Inferior parietal cortex (tissue), 1 donor: ENCODE measurements around the gene PRR5L.

Experiments used
- DNase-seq: peaks from one replicate; pipeline ENCODE4 v3.0.0-alpha.2; 2016; ENCODE audit errors: extremely low spot score

The PRR5L gene, protein sequence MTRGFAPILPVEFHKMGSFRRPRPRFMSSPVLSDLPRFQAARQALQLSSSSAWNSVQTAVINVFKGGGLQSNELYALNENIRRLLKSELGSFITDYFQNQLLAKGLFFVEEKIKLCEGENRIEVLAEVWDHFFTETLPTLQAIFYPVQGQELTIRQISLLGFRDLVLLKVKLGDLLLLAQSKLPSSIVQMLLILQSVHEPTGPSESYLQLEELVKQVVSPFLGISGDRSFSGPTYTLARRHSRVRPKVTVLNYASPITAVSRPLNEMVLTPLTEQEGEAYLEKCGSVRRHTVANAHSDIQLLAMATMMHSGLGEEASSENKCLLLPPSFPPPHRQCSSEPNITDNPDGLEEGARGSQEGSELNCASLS

DNA sequence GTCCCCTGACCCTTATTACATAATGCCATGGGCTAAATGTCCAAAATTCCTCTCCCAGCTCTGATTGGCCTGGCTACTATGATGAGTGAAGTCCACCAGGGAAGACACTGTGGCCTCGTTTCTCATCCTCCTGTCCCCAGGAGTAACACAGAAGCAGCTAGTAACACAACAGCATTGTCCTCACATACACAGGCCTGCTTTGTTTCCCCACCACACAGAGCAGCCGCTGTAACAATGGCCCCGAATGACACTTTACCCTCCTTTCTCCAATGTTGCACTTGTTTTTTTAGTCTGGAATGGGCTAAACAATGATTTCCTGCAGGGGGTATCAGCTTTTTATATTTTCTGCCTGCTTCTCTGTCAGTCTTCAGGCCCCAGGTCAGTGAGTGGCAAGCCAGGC, at the start of gene PRR5L:
PRR5L (plus strand) TSS at position 363 of the 400 bp plus-strand sequence. CDS start 104,834 bp downstream, outside the sequence.
- peak; percentile 75 for DNase-seq

DNA sequence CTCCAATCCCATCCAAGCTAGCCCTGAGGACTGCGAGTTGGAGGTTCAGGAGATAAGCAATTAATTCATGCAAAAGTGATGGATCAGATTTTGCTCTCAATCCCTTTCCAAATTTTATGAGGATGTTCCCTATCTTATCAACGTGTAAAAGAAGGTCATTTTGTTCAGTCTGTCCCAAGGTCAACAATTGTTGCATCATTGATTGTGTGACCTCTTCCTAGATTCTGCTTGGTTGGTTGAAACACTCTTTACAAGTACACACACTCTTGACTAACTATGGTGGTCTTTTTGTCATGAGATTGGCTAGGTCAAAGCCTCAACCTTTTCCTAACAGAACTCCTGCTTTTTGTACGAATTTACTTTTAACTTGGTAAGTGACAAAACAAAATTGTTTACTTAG, 48.6 kb upstream of the PRR5L start:
- DNase-seq = no peak

DNA sequence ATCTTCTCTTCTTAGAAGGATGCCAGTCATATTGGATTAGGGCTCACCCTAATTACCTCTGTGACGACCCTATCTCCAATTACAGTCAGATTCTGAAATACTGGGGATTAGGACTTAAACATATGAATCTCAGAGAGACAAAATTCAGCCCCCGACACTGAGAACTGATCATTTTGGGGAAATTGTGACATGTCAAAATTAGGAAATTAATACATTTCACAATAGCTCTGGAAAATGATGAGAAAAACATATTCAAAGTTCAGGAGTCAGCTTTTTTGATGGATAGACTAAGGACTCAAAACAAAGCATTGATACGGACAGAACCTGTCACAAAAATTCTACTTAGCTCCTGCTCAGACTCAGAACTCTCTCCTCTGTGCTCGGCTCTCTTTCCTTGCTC, 47.7 kb upstream of the PRR5L start:
- DNase-seq = no peak

DNA sequence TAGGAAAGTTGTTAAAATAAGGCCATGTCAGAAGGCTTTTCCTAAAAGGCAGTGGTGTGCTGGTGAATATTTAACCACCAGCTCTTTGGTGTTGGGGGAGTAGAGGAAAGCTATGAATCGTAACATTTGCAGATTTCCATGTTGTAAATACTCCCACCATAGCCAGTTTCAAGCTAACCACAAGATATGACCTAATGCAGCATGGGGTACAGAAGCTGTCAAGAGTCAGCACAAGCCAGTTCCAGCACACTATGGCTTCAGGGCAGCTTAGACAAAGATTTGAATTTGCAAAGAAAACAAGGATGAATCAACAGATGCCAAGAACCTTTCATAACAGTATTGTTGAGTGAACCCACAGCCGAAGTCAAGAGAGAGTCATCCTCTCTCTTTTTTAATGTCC, 46.8 kb upstream of the PRR5L start:
- no peak for DNase-seq

DNA sequence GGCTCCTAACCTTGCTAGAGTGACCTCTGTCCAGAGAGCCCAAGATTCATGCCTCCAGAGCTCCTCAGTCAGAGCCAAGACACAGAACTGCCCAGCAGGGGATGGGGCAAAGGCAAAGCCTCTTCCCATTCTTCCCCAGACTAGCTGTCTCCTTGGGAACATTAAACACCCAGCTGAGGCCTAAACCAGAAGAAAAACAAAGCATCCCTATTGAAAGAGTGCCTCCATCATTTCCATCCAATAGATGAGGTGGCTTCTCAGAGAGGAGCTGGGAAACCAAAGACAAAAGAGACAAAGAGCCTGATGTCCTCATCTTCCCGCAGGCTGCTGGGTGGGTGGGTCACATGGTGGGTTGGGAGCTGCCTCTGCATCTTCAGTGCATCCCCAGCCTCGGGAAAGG, 44.3 kb upstream of the PRR5L start:
- no peak for DNase-seq

DNA sequence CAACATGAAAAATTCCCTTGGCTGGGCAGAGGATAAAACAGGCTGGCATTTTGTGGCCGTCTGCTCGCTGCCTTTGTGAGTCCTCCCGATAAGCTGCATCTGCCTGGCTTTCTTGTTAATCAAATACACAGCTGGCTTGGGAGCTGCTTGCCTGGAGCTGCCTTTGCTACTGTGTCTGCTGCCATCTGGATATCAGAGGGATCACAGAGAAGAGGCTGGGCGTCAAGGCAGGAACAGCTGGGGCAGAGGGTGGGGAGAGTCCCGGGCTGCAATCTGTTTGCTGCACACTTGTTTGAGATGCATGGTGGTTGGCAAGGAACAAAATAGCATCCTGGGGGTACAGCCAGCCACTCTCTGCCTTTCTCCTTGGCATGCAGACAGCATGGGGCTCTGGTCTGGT, 42.9 kb upstream of the PRR5L start:
- DNase-seq = no peak

DNA sequence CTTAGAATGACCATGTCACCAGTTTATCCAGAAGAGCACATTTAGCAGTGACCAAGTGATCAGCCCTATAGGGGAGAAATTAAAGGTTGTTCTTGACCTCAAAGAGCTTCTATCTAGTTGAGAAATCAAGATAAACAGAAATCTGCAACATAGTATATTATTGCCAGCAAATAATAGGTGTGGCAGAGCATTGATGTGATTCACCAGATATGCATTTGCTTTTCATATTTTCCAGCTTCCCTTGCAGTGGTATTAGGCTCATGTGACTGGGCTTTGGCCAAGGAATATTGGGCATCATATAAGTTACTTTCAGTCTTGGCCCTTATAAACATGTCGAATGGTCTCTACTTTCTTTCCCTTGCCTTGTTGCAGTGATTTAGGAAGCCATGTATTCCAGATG, 41.4 kb upstream of the PRR5L start:
- DNase-seq = no peak

DNA sequence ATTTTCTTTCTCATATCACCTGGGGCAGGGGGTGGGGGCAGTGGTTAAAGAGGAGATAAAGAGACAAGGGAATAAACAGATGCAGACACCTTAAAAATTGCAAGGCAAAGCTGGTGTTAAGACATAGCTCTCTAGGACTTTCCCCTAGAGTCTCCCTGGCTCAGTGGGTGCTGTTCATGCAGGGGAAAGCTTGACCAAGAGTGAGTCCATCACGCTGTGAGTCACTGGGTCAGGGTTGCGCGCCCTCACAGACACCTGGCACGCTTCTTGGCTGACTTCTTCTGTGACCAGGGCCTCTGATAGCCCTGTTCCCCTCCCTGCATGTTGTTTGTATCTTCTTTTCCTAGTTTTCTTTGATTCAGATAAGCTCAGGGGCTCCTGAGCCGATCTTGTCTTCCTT, 38.7 kb upstream of the PRR5L start:
- no peak for DNase-seq

DNA sequence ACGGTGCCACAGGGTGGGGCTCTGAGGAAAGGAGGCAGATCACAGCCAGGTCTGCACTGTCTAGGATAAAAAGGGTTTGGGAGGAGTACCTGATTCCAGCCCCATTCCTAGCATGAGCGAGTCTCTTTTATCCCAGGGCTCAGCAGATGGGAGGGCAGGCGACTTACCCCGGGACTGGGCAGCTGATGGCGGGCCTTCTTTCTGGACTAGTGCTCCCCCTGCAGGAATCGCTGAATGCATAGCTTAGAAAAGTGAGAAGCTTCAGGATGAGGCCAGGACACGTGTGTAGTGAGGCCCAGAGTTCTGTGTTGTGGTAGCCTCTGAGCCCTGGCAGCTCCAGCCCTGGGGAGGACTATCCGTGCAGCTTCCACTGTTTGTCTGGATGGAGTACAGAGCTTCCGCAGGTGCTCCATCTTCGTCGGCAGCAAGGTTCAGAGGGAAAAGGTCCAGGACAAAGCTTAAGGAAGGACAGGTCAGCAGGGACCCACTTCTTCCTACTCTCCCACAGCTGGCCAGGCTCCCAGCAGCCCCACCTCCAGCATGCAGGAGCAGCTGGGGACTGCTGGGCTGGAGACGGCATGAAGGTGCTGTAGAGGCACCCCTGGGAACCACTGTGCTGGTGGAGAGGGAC, 37.2 kb upstream of the PRR5L start:
- peak; percentile 60 for DNase-seq

DNA sequence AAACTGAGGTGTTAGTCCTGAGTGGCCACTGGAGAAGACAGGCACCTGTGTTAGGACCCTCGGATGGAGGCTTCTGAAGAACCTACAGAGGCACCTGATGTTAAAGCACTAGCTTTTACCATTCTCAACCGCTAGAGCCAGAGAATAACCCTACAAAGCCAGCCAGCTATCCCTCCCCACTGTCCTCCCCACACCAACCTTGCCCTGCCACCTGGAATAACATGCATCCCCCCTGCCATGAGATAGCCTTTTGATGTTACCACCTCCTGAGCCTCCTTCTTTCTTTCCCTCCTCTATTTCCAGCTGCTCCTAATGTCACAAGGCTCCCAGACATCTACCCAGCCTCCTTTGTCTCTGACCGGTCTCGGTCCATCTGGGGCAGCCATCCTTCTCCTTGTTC, 35.0 kb upstream of the PRR5L start:
- no peak for DNase-seq

DNA sequence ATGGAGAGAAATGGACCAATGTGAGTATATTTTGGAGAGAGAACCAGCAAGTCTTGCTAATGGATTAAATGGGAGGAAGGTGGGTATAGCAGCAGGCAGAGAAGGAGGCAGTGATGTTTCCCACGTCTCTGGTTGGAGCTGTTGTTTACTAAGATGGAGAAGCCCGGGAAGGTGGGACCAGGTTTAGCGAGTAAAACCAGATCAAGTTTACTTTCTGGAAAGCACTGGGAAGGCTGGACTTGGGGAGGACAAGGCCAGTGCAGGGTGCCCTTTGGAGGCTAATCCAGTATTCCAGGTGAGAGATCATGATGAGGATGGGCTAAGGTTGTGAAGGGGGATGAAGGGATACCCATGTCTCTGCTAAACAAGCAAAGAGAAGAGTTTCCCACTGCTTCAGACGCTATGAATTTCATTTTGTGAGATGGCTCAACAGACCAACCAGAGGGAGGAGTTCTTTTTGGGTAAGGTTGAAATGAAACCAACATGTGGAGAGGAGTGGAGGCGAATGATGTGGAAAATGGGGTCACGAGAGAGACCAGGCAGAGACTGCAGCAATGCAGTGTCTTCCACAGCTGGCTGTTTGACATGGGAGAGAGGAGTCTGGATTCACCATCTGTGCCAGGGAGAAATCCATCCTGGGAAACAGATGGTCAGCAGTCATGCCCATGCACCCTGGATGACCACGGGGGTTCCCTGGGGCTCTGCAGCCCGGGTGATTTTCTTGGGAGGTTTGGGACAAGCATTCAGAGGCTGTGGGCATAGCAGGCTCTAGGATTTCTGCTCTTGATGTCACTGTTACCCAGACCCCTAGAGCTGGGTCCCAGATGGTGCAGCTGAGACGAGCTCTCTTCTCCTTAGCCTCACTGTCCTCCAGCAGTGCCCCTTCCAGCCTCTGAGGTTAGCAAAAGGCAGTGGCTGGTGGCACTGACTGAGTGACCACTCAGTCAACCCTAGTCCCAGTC, 31.8 kb upstream of the PRR5L start:
- no peak for DNase-seq

DNA sequence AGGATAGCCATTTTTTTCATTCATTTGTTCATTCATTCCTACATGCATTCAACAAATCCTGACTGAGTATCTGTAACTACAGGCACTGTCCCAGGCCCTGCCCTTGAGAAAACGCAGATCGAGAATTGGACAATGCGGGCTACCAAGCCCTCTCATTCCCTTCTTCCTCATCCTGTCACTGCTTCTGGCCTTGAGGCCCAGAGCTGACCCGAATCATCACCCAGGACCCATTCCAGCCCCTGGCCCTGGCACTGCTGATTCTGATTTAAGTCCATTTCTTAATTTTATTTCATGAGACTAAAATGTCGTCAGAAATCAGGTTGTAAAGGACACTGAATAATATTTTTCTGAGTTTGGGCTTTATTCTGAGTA, 31.1 kb upstream of the PRR5L start:
- no peak for DNase-seq

DNA sequence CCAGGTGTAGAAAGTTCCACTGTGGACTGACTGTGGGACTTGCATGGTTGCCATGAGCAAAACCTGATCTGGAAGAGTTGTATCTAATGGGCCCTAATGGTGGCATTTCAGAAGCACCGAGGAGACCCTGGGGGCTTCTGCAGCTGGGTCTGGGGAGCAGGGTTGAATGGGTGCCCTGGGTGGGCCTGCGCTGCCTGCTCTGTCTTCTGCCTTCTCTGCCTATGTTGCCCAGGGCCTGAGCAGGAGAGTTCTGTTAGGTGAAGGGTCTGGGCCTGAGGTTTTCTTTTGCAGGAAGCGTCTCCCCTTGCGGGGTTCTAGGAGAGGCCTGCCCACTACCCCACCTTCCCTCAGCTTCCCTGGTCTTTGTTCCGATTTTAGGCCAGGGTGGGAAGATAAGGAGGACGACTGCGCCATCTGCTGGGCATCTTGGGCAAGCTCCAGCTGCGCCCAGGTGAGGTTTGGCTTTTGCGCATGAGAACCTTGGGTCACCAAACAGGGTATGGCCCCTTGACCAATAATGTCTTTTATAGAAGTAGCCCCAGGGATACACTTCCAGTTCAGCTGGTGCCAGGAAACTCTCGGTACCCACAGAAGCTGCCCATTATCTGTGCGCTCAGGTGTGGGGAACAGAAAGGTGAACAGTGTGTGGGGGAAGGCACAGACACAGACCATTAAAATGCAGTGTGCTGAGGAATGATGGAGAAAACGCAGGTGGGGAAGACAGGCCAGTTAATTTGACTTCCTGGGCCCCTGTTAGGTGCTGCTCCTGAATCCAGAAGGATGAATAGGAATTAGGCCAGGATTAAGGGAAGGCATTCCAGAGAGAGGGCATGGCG, 30.1 kb upstream of the PRR5L start:
- DNase-seq = peak; percentile 50

DNA sequence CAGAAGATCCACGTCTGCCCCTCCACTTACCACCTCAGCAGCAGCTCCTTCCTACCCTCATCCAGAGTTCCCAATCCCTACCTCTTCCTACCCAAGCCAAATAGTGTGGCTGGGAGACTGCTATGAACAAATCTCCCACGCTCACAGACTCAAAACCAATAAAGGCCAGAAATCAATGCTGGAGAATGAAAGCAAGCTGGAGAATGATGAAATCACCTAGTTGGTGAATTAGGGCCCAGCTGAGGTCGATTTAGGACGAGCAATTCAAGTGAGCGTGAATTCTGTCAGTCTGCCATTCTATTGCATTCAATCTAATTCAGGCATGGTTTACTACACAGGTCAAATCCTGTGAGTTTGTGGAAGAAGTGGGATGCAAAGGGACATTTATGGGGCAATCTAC, 29.3 kb upstream of the PRR5L start:
- no peak for DNase-seq

DNA sequence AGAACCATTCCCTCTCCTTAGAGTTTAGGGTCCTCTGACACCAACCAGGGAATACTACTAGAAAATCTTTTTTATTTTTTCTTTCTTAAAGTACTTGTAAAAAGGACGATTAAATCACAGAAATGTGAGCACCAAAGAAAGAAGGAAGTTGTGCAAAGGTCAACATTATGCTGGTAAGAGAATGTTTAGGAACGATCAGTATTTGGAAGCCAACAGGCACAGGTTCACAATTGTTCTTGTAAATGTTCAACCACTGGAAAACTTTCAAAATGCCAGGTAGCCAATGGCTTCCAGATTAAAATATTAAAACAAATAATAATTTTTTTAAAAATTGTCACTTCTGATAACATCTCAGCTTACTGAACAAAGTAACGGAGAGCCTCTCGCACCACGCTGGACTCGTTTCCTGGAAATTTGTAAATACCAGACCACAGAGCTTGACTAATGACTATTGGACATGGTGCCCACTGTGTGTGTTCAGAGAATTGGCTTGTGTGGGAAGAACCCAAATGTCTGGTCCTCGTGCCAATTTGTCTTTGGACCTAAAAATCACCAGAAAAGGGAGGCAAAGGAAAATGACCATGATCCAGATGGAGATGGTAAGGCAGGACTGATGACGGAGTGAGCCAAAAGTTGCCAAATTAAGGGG, 27.6 kb upstream of the PRR5L start:
- DNase-seq = no peak

DNA sequence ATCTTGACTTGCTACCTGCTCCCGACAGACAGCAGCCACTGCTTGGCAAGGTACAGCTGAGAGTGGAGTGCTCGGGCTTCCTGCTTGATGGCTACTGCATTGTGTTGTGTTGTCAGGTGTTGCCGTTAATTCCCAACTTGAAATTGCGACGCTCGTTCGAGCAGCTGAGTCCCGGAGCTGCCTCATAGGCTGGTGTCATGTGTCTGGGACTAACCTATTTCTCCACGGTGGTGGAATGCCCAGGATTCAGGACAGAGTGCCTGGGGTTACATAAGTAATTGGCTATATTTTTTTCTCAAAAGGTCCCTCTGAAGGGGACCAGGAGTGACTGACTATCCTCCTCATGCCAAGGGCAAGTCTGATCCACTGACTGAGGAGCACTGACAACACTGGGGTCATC, 25.4 kb upstream of the PRR5L start:
- DNase-seq = no peak

DNA sequence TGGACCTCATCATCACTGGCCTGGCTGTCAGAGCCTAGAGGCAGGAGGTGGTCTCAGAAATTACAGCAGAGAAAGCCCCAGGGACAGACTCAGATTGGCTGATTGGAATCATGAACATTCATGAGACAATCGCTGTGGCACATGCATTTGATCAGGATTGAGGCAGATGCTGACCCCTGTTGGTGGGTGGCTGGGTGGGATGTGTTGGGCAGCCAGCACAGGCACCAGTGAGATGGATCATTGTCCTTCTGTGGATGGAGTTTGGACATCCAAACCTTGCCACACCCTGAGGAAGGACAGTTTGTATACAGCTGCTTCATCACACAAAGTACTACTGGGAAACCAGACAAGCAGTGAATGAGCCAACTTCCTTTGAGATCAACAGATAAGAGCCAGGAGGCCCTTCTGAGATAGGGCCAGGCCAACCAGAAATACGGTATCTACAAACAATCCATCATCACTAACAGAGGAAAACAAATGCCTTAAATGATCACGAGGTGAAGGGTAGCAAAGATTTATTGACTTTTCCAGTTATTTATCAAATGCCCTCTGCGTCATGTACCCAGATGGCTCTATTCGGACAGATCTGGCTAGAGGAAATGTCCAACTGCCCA, 24.2 kb upstream of the PRR5L start:
- no peak for DNase-seq

DNA sequence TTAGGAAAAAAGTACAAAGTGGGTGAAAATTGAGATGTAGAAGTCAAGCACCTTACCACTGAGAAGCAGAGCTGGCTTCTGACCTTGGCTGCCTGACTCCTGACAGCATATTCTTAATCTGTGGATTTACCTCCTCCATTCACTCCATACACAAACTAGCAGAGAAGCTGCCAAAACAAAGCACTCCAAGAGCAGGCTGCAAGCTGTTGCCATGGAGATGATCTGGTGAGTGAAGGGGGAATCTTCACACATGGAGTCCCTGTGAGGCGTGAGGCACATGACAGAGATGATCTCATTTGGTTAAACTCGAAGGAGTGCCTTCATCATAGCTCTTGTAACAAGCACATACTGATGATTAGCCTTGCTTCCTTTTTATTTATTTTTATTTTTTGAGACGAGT, 23.0 kb upstream of the PRR5L start:
- DNase-seq = peak; percentile 59

DNA sequence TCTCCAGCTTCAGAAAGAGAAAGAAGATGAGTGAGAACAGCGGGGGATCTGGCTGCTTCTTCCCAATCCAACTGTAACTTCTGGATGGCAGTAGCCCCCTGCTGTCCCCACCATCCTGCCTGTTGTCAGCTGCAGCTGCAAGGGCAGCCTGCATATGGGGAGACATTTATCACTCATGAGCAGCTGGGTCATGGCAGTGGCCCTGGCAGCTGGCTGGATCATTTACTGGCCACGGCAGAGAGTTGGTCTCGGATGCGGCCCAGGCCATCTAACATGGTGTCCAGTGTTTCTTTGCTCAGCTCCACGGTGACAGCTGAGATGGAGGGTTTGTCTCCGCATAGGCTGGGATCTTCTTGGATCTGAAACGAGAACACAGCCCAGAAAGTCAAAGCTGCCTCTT, 21.7 kb upstream of the PRR5L start:
- DNase-seq = no peak

DNA sequence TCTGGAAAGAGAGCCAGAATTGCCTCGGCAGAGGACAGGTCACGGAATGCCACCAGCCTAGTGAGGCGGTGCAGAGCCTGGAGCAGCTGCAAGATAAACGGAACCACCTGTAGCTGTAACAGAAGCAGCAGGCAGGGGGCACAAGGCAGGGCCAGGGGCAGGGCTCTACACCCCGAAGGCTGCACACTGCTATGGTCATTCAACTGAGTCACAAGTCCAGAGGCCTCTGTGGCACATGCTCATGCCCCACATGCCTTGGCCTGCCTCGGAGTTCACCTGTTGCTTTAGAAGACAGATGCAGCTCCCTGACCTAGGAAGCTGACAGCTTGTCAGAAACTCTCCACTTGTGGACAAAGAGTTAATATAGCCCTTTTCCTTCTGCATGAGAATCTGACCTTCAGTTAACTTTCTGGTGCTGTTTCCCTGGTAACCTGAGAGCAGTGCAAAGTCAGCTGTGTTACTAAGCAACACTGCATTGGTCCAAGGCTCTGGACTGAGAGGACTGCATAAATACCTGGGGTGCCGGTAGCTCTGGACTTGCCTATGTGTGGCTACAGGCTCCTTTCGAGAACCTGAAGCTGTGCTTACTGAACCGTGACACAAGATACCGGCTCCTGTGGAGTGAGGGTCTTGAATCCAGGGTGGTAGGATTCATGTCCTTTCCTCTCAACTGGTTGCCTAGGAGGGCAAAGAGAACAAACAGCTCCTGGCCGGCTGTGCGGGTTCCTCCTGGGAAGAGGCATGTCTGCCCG, 17.4 kb upstream of the PRR5L start:
- DNase-seq = no peak
